GM12878 (cell line): ENCODE measurements around the gene RPL7A. TPM values are rescaled to one million over a fixed set of nuclear protein-coding genes. Genes with fewer than 3 reads are reported as not detected.

Source experiments
- CBFB ChIP-seq: IDR thresholded peaks from 2 replicates; pipeline ENCODE4 v1.6.1; 2016; ENCODE audit warnings: antibody characterized with exemption, low read depth
- EED ChIP-seq: sonication (generic); IDR thresholded peaks from 2 replicates; pipeline ENCODE4 v1.6.1; 2016; ENCODE audit warnings: antibody characterized with exemption, low read depth
- ESRRA ChIP-seq: IDR thresholded peaks from 2 replicates; pipeline ENCODE4 v1.6.1; 2012; ENCODE audit warnings: mild to moderate bottlenecking, low read length, improper control_type of control experiment
- GABPA ChIP-seq: IDR thresholded peaks from 2 replicates; pipeline ENCODE4 v1.6.1; 2014; ENCODE audit warnings: antibody characterized with exemption, low read depth, mild to moderate bottlenecking, inconsistent platforms
- IKZF2 ChIP-seq, 2 experiments: fragments of 450-650 bp; IDR thresholded peaks; 2 replicates each; pipeline ENCODE4 v1.6.1; 2017; ENCODE audit warnings: mild to moderate bottlenecking in 2 of 2, moderate library complexity in 2 of 2
- IRF5 ChIP-seq: fragments of 450-650 bp; IDR thresholded peaks from 2 replicates; pipeline ENCODE4 v1.6.1; 2017; ENCODE audit warnings: borderline replicate concordance
- MEF2B ChIP-seq: fragments of 450-650 bp; IDR thresholded peaks from 2 replicates; pipeline ENCODE4 v1.6.1; 2018; ENCODE audit warnings: mild to moderate bottlenecking, moderate library complexity; ENCODE audit not compliant: partially characterized antibody, poor library complexity, severe bottlenecking
- MTA2 ChIP-seq: fragments of 450-650 bp; IDR thresholded peaks from 2 replicates; pipeline ENCODE4 v1.6.1; 2016; ENCODE audit warnings: low read depth, mild to moderate bottlenecking, moderate library complexity
- PKNOX1 ChIP-seq: fragments of 450-650 bp; IDR thresholded peaks from 2 replicates; pipeline ENCODE4 v1.6.1; 2016; ENCODE audit warnings: mild to moderate bottlenecking
- POU2F2 ChIP-seq: IDR thresholded peaks from 3 replicates; pipeline ENCODE4 v1.6.1; 2011; ENCODE audit warnings: low read depth, mild to moderate bottlenecking, low read length, borderline replicate concordance
- RCOR1 ChIP-seq: conservative IDR thresholded peaks from 2 replicates; pipeline ENCODE4 v1.6.1; 2012; ENCODE audit warnings: low read depth, low read length, improper control_type of control experiment
- SMAD1 ChIP-seq: fragments of 450-650 bp; IDR thresholded peaks from 2 replicates; pipeline ENCODE4 v1.6.1; 2018; ENCODE audit warnings: mild to moderate bottlenecking, low read depth; ENCODE audit not compliant: partially characterized antibody
- SMAD5 ChIP-seq: IDR thresholded peaks from 2 replicates; pipeline ENCODE4 v1.6.1; 2016; ENCODE audit warnings: antibody characterized with exemption, low read depth
- SMARCA5 ChIP-seq: fragments of 450-650 bp; IDR thresholded peaks from 2 replicates; pipeline ENCODE4 v1.6.1; 2017; ENCODE audit warnings: mild to moderate bottlenecking
- SREBF2 ChIP-seq: IDR thresholded peaks from 2 replicates; pipeline ENCODE4 v1.6.1; 2012; ENCODE audit warnings: mild to moderate bottlenecking, low read length
- SUPT20H ChIP-seq: IDR thresholded peaks from 2 replicates; pipeline ENCODE4 v1.6.1; 2011; ENCODE audit warnings: low read depth, mild to moderate bottlenecking, low read length, moderate library complexity, borderline replicate concordance; ENCODE audit not compliant: control insufficient read depth
- TCF12 ChIP-seq: IDR thresholded peaks from 2 replicates; pipeline ENCODE4 v1.6.1; 2011; ENCODE audit warnings: low read depth, mild to moderate bottlenecking, low read length
- ZNF217 ChIP-seq: fragments of 450-650 bp; IDR thresholded peaks from 2 replicates; pipeline ENCODE4 v1.6.1; 2017; ENCODE audit warnings: antibody characterized with exemption, mild to moderate bottlenecking
- ZNF384 ChIP-seq: IDR thresholded peaks from 2 replicates; pipeline ENCODE4 v1.6.1; 2012; ENCODE audit warnings: low read depth, mild to moderate bottlenecking, low read length, improper control_type of control experiment, borderline replicate concordance
- polyA plus RNA-seq, 11 experiments: library from polyadenylated mRNA; depleted of rRNA in 4 of 11; unstranded in 6 of 11; stranded (reverse) in 5 of 11; fragments of >200 nt; fragmentation: Nextera tagmentation in 4 of 11; fragmentation: Illumina TruSeq in 1 of 11; extraction: Ambion mirVana in 4 of 11; extraction: Trizol in 1 of 11; gene quantifications; 1 replicate in 1 of 11; 2 replicates in 10 of 11; pipeline versions ENCODE4 v1.2.1 to v1.2.3, GENCODE V29; 2011 to 2016; ENCODE audit warnings: inconsistent platforms in 2 of 11, missing spikeins in 2 of 11, low read depth in 1 of 11
- total RNA-seq, 4 experiments: library from RNA; depleted of rRNA in 3 of 4; stranded (reverse); fragments of >200 nt in 3 of 4; fragmentation: Illumina TruSeq in 1 of 4; extraction: Trizol in 1 of 4; gene quantifications; 2 replicates each; pipeline versions ENCODE4 v1.2.1 to v1.2.3, GENCODE V29; 2013 to 2021
- TF ChIP-seq, protein P1 (sequence below): IDR thresholded peaks from 2 replicates; pipeline ENCODE4 v1.6.1; 2012; ENCODE audit warnings: low read depth, low read length, improper control_type of control experiment
- TF ChIP-seq, protein P2 (sequence below): fragments of 450-650 bp; IDR thresholded peaks from 2 replicates; pipeline ENCODE4 v1.6.1; 2017; ENCODE audit warnings: mild to moderate bottlenecking, low read depth, inconsistent platforms; ENCODE audit not compliant: poor library complexity, severe bottlenecking
- TF ChIP-seq, protein P3 (sequence below): fragments of 450-650 bp; IDR thresholded peaks from 2 replicates; pipeline ENCODE4 v1.6.1; 2014; ENCODE audit warnings: mild to moderate bottlenecking
- TF ChIP-seq, protein P4 (sequence below): IDR thresholded peaks from 2 replicates; pipeline ENCODE4 v1.6.1; 2011; ENCODE audit warnings: low read depth, mild to moderate bottlenecking, low read length, moderate library complexity, borderline replicate concordance; ENCODE audit errors: extremely low read depth

The RPL7A gene
- total and polyA plus RNA-seq, 10 of the 15 experiments (the other 5 are each of a cell fraction or from before 2014, with no cell fraction given), result 917 to 5,193 (median 3,326) TPM

GRCh38 chr9:133375724-133376654, 28.0 kb downstream of the RPL7A start, which contains the start of the genes STKLD1 and SURF4 (continued):
- TF ChIP-seq TCF12 (peak; percentile 48; the same call in 1 of the 2 replicates), SREBF2 (no peak), EED (no peak), SMAD5 (no peak), PKNOX1 (no peak), SMAD1 (no peak), MTA2 (no peak), RCOR1 (no peak), SUPT20H (no peak), IRF5 (no peak), SMARCA5 (peak; percentile 79), POU2F2 (peak; percentile 62; the same call in 2 of the 3 replicates), CBFB (no peak), ZNF217 (no peak; the same call in 1 of the 2 replicates), GABPA (no peak), IKZF2 (IDR thresholded peaks at IDR 0.05) (no peak), MEF2B (no peak), ZNF384 (no peak), ESRRA (no peak)
- TF ChIP-seq, protein P1, sequence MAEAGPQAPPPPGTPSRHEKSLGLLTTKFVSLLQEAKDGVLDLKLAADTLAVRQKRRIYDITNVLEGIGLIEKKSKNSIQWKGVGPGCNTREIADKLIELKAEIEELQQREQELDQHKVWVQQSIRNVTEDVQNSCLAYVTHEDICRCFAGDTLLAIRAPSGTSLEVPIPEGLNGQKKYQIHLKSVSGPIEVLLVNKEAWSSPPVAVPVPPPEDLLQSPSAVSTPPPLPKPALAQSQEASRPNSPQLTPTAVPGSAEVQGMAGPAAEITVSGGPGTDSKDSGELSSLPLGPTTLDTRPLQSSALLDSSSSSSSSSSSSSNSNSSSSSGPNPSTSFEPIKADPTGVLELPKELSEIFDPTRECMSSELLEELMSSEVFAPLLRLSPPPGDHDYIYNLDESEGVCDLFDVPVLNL, result no peak
- TF ChIP-seq, protein P2, sequence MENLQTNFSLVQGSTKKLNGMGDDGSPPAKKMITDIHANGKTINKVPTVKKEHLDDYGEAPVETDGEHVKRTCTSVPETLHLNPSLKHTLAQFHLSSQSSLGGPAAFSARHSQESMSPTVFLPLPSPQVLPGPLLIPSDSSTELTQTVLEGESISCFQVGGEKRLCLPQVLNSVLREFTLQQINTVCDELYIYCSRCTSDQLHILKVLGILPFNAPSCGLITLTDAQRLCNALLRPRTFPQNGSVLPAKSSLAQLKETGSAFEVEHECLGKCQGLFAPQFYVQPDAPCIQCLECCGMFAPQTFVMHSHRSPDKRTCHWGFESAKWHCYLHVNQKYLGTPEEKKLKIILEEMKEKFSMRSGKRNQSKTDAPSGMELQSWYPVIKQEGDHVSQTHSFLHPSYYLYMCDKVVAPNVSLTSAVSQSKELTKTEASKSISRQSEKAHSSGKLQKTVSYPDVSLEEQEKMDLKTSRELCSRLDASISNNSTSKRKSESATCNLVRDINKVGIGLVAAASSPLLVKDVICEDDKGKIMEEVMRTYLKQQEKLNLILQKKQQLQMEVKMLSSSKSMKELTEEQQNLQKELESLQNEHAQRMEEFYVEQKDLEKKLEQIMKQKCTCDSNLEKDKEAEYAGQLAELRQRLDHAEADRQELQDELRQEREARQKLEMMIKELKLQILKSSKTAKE, result no peak
- TF ChIP-seq, protein P3, sequence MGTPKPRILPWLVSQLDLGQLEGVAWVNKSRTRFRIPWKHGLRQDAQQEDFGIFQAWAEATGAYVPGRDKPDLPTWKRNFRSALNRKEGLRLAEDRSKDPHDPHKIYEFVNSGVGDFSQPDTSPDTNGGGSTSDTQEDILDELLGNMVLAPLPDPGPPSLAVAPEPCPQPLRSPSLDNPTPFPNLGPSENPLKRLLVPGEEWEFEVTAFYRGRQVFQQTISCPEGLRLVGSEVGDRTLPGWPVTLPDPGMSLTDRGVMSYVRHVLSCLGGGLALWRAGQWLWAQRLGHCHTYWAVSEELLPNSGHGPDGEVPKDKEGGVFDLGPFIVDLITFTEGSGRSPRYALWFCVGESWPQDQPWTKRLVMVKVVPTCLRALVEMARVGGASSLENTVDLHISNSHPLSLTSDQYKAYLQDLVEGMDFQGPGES, result no peak
- TF ChIP-seq, protein P4, sequence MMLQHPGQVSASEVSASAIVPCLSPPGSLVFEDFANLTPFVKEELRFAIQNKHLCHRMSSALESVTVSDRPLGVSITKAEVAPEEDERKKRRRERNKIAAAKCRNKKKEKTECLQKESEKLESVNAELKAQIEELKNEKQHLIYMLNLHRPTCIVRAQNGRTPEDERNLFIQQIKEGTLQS, result no peak
